ACC112 (cell line): Measurements from ENCODE around the gene AGXT2.

Experiments
- H2AFZ ChIP-seq: fragments of 200-600 bp; sonication (generic); one replicate; pipeline ENCODE4 v1.6.0; 2017; ENCODE audit warnings: antibody characterized with exemption, low read length; ENCODE audit not compliant: unreplicated experiment
- H3K27ac ChIP-seq: fragments of 200-600 bp; sonication (generic); 2 replicates; pipeline ENCODE4 v1.5.1; 2014; ENCODE audit warnings: low read depth, mild to moderate bottlenecking, antibody characterized with exemption, low read length, moderate library complexity
- H3K27me3 ChIP-seq: fragments of 200-600 bp; sonication (generic); 2 replicates; pipeline ENCODE4 v1.6.1; 2014; ENCODE audit warnings: mild to moderate bottlenecking, antibody characterized with exemption, low read length, moderate library complexity, mixed read lengths; ENCODE audit not compliant: insufficient read depth
- H3K36me3 ChIP-seq: fragments of 200-600 bp; sonication (generic); 2 replicates; pipeline ENCODE4 v1.6.1; 2016; ENCODE audit warnings: mild to moderate bottlenecking, antibody characterized with exemption, low read length, moderate library complexity, mixed read lengths; ENCODE audit not compliant: insufficient read depth
- H3K4me1 ChIP-seq: fragments of 200-600 bp; sonication (generic); one replicate; pipeline ENCODE4 v1.6.1; 2016; ENCODE audit warnings: low read length, mixed read lengths; ENCODE audit not compliant: insufficient read depth, unreplicated experiment, control insufficient read depth
- H3K4me3 ChIP-seq: fragments of 200-600 bp; sonication (generic); 2 replicates; pipeline ENCODE4 v1.5.1; 2014; ENCODE audit warnings: mild to moderate bottlenecking, low read depth, low read length
- H3K79me2 ChIP-seq: fragments of 200-600 bp; sonication (generic); one replicate; pipeline ENCODE4 v1.6.0; 2016; ENCODE audit warnings: low read length; ENCODE audit not compliant: control insufficient read depth, unreplicated experiment, insufficient read depth

The AGXT2 gene

DNA sequence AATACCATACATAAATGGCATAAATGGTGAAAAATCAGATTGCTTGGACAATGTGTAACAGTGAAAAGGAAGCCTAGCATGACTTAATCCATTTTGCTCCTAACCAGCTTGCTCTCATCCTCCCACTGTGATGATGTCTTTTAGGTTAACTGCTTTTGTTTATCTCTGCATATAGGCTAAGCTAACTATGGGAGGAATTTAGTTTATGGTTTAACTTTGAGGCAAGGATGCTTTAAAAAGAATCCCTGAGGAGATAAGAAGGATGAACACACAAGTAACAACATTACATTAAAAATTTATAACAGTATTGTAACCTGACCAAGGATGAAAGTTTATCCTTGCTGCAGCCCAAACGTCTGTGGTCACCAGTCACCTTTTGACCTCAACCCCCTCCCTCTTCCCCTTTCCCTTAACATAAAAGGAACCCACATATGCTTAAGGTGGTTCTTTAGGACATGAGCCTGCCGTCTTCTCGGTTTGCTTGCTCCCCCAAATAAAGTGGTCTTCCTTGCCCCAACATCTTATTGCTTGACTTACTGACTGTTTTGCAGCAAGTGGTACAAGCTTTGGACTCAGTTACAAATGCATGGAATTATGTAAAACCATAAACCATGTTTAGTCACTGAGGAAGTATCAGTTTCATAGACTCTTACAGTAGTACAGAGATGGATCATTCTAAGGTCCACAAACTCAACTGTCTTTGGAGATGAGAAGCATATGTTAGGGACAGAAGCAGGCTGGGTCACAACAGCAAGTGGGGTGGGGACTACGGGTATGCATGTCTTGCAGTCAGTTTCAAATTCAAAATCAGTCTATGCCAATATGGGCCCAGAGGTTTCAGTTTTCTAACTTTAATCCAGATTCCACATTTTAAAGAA is 31.3 kb downstream of the AGXT2 start:
- Histone ChIP-seq H3K27me3 (peaks cover 15% of the 10 kb centered on the region), H3K4me3 (no peak overlapping the region), H3K79me2 (no peaks in the 10 kb centered on the region), H3K4me1 (no peaks in the 10 kb centered on the region), H3K36me3 (no peaks in the 10 kb centered on the region), H2AFZ (no peak overlapping the region), H3K27ac (no peak overlapping the region)

DNA sequence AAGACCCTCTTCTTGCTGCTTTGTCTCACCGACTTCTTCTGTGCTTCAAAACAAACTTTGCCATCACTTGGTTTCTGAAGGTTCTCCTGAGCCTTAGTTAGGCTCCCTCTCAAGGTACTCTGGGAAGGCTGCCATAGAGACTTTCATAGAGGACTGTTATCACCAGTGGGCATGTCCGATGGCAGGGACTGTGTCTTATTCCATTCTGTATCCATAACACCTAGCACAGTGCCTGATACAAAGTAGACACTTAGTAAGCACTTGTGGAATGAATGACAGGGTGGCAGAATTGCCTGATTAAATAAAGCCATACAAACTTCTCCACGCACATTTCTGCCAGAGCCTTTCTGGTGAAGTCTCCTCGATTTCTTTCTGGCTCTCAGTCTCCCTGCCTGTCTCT is 32.7 kb downstream of the AGXT2 start:
- H3K4me1 ChIP-seq: no peaks in the 10 kb centered on the region
- no peaks in the 10 kb centered on the region for H3K79me2 ChIP-seq
- H3K27me3 ChIP-seq: peaks cover 15% of the 10 kb centered on the region
- no peaks in the 10 kb centered on the region for H3K36me3 ChIP-seq
- H2AFZ ChIP-seq: no peak overlapping the region
- no peak overlapping the region for H3K27ac ChIP-seq
- H3K4me3 ChIP-seq: no peak overlapping the region

DNA sequence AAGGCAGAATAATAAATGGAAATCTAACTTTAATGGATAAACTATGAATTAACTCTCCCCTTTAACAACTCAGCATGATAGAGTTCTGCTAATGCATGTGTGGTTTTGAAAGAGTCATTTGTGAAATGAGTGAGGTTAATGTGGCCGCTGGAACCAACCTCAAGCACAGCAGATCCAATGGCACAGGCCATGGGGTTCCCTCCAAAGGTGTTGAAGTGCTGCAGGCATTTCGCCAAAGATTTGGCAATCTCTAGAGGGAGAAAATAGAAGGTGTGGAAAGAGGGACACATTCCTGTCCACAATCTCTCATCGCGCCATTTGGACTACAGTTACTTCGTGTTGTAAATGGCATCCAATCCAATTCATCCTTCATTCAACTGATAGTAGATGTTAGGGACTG is 35.0 kb downstream of the AGXT2 start:
- H3K27me3 ChIP-seq: peaks cover 27% of the 10 kb centered on the region
- H3K27ac ChIP-seq: no peak overlapping the region
- H3K4me1 ChIP-seq: no peaks in the 10 kb centered on the region
- no peaks in the 10 kb centered on the region for H3K36me3 ChIP-seq
- no peak overlapping the region for H3K4me3 ChIP-seq
- H2AFZ ChIP-seq: no peak overlapping the region
- no peaks in the 10 kb centered on the region for H3K79me2 ChIP-seq

DNA sequence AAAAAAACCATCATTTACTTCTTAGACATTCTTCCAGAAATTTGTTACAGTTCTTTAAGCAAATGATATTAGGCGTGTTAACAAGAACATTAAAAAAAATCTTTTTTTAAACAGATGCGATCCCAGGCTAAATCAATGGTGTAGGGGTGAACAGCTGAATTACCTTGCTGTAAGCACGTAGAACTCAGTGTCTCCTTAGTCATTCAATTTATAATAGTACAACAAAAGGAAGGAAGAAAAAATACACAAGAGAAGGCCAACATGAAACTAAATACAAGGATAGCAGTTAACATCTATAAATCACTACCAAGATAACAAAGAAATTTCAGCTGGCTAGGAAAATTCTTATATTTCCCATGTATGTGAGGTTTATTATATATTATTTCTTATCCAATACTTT is 35.4 kb downstream of the AGXT2 start:
- no peak overlapping the region for H2AFZ ChIP-seq
- no peaks in the 10 kb centered on the region for H3K36me3 ChIP-seq
- no peaks in the 10 kb centered on the region for H3K4me1 ChIP-seq
- peaks cover 29% of the 10 kb centered on the region for H3K27me3 ChIP-seq
- no peak overlapping the region for H3K27ac ChIP-seq
- H3K4me3 ChIP-seq: no peak overlapping the region
- no peaks in the 10 kb centered on the region for H3K79me2 ChIP-seq

DNA sequence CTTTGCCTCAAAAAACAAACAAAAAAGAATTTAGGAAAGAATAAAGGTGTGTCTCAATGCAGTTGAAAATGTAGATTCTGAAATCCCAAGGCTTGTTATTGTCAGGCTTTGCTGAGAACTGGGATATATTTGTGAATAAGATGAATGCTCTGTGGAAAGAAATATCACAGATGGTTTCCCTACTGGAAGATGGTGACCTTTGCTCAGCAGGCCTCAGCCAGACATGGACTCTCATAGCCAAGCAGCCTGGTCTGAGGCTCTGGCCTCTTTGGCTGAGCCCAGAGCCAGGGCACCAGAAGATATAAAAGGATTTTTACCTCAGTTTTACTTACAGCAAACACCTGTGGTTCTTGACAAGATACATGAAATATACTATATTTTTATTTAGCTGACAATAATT is 37.1 kb downstream of the AGXT2 start:
- no peaks in the 10 kb centered on the region for H3K36me3 ChIP-seq
- H2AFZ ChIP-seq: no peak overlapping the region
- no peaks in the 10 kb centered on the region for H3K4me1 ChIP-seq
- H3K79me2 ChIP-seq: no peaks in the 10 kb centered on the region
- peaks cover 24% of the 10 kb centered on the region for H3K27me3 ChIP-seq
- H3K4me3 ChIP-seq: no peak overlapping the region
- H3K27ac ChIP-seq: no peak overlapping the region

DNA sequence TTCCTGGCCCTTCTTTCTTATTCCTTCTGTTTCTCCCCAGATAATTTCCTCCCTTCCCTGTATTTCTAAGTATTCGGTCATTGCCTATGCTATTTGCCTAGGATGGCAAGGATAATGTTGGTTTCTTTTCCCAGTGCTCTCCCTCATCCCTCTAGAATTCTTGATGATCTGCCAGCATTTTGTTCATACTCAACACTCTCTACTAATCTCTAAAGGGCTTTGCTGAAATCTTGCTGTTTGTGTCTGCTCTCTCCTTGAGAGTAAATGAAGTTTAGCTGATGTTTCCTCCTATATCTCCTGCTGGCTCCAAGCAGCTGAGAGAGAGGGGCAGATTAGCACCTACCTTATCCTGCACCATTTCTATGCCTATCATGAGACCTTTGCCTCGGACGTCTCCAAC is 38.1 kb downstream of the AGXT2 start:
- Histone ChIP-seq H3K27ac (no peak overlapping the region), H3K79me2 (no peaks in the 10 kb centered on the region)

DNA sequence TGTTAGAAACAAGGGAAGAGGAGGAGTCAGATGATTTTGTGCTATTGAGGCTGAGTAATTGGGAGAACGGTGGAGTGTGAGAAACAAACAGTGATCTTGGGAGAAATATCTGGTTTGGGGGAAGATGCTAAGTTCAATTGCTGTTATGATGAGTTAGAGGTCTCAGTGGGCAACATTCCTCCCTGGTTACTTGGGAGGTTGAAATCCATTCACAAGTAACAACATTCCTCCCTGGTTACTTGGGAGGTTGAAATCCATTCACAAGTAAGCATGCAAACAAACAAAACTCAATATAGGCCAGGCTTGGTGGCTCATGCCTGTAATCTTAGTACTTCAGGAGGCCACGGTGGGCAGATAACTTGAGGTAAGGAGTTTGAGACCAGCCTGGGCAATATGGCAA is 38.7 kb downstream of the AGXT2 start:
- no peaks in the 10 kb centered on the region for H3K4me1 ChIP-seq

More for the DNA sequence above, 38.1 kb downstream of the AGXT2 start:
- H3K27me3 ChIP-seq: peaks cover 17% of the 10 kb centered on the region
- no peak overlapping the region for H3K4me3 ChIP-seq
- H3K4me1 ChIP-seq: no peaks in the 10 kb centered on the region
- no peaks in the 10 kb centered on the region for H3K36me3 ChIP-seq
- H2AFZ ChIP-seq: no peak overlapping the region

DNA sequence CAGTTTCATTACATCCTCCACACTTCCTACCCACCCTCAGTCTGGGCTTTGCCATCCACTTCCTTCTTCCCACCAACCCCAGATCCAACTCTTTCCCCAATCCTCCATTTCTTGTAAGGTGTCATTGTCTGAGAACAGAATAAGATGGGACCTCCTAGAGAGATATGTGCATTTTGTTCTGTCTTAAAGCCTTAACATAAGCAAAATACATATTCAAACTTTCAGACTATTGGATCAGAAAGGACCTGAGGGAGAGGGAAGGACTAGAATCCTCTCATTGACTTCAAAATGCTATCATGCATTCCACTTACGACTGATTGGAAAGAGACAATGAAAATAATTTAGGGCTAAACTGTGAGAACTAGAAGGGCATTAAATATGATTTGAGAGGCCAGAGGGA is 43.0 kb downstream of the AGXT2 start:
- H3K36me3 ChIP-seq: no peaks in the 10 kb centered on the region
- no peaks in the 10 kb centered on the region for H3K79me2 ChIP-seq
- H3K4me3 ChIP-seq: no peak overlapping the region
- H3K27me3 ChIP-seq: peaks cover 31% of the 10 kb centered on the region
- no peak overlapping the region for H3K27ac ChIP-seq
- no peaks in the 10 kb centered on the region for H3K4me1 ChIP-seq
- H2AFZ ChIP-seq: no peak overlapping the region

More for the DNA sequence above, 38.7 kb downstream of the AGXT2 start:
- H3K4me3 ChIP-seq: no peak overlapping the region
- no peaks in the 10 kb centered on the region for H3K36me3 ChIP-seq
- no peak overlapping the region for H2AFZ ChIP-seq
- no peaks in the 10 kb centered on the region for H3K79me2 ChIP-seq
- peaks cover 14% of the 10 kb centered on the region for H3K27me3 ChIP-seq
- no peak overlapping the region for H3K27ac ChIP-seq

DNA sequence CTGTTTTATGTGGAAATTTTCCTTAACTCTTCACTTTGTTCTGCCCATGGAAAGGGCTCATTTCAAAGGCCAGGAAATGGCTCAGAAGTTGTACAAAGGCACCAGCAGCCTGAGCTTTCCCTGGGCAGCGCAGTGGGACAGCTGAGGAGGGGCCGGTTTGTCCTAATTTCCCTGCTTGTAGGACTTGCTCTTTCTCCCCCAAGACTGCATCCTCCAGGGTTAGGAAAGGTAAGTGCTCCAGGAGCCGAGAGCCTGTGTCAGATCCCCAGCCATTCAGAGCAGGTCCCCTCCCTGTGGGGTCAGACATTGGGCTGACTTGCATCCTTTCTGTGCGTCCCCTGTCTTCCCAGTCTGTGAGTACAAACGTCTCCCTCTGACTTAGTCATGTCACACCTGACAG is 43.5 kb downstream of the AGXT2 start:
- Histone ChIP-seq H2AFZ (no peak overlapping the region), H3K27ac (no peak overlapping the region), H3K36me3 (no peaks in the 10 kb centered on the region)

DNA sequence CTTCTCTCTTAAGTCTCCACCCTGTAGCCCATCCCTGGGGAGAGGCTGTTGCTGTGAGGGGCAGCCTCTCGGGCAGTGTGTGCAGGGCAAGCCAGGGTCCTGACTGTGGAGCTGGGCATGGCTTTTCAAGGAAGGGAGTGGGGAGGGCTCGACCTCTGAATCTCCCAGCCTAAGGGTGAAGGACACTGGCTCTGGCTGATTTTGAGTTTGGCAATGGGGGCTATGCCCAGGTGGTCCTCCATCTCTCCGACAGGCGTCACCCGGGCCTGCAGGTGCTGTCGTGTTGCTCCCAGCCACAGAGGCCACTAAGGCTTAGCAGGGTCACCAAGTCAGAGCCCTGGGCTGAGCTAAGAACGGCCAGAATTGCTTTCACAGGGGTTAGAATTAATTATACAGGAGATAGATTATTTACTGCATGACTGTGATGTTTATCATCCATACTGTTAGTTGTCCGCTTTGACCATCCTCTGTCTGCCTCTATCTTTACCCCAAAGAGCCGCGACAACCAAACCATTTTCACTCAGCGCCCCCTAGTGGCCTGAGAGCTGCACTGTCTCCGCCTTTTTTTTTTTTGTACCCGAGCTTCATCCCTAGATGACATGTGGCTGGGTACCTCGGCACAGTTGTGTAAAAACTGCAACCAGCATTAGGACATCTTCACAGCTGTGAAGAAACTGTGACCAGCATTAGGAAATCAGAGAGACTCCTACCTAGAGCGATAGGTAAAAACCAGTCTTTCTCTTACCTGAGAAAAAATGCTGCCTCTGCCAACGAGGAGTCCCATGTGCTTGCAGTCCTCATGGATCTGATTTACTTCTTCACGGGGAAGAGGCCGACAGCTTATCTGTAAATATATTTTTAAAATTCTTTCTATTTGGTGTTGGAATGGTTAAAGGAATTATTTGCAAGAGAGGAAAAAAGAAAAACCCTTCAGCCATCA is 44.5 kb downstream of the AGXT2 start:
- Histone ChIP-seq H3K79me2 (no peaks in the 10 kb centered on the region), H3K4me3 (no peak overlapping the region), H2AFZ (peak overlapping the region; percentile 7), H3K4me1 (no peaks in the 10 kb centered on the region), H3K36me3 (no peaks in the 10 kb centered on the region), H3K27me3 (peaks cover 39% of the 10 kb centered on the region), H3K27ac (no peak overlapping the region)

More for the DNA sequence above, 43.5 kb downstream of the AGXT2 start:
- H3K4me1 ChIP-seq: no peaks in the 10 kb centered on the region
- H3K27me3 ChIP-seq: peaks cover 37% of the 10 kb centered on the region
- no peaks in the 10 kb centered on the region for H3K79me2 ChIP-seq
- no peak overlapping the region for H3K4me3 ChIP-seq
